Epithelial cell of proximal tubule (primary cell): Measurements from ENCODE around the gene TRIM62. TPM values are rescaled to one million over a fixed set of nuclear protein-coding genes. Genes with fewer than 3 reads are reported as not detected.

Experiments
- DNase-seq: peaks from one replicate; pipeline ENCODE4 v3.0.0-alpha.2; 2011; ENCODE audit warnings: low read depth
- H3K4me3 ChIP-seq: 2 replicates; pipeline ENCODE4 v1.5.1; 2011; ENCODE audit warnings: low read depth, mild to moderate bottlenecking, low read length
- total RNA-seq: library from RNA; depleted of rRNA; stranded (reverse); fragments of >200 nt; gene quantifications from 2 replicates; pipeline ENCODE4 v1.2.3, GENCODE V29; 2015
- TF ChIP-seq, protein P1 (sequence below): conservative IDR thresholded peaks from 2 replicates; pipeline ENCODE4 v1.5.1; 2012; ENCODE audit warnings: low read depth, mild to moderate bottlenecking, low read length

Gene TRIM62
- total RNA-seq, 1 donor from 2014 or later: 1.4 TPM

DNA sequence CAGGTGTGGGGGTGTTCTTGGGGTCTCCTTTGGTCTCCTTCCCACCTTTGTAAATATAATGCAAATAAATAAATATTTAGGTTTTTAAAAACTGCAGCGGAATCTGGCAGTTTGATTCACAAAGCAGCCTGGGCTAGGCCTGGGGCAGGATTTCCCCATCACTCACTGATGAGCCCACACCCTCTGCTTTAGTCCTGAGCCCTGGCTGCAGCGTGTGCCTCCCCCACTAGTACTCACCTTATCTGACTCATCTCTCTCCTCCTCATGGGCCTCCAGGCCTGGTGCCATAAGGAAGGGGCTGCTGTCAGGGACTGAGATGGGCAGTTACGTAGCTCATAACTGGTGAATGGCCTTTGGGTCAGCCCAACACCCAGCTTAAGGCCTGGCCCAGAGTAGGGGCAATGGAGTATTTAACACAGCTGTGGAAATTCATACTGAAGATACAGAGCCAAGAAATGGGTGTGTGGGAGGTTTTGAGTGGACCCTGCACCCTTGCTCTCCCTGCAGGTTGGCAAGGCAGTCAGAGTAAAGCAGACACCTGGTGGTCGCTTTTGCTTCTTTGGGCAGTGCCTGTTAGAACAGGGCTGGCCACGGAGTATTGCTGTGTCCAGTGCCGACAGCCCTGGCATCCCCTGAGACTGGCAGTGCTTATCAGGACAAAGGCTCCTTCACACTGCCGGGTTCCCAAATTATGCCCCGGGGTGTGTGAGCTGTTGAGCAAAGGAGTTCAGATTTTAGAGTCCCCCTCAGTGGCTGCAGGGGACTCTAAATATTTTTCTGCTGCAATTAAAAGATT lies 61.2 kb downstream of the TRIM62 start:
- TF ChIP-seq, protein P1, sequence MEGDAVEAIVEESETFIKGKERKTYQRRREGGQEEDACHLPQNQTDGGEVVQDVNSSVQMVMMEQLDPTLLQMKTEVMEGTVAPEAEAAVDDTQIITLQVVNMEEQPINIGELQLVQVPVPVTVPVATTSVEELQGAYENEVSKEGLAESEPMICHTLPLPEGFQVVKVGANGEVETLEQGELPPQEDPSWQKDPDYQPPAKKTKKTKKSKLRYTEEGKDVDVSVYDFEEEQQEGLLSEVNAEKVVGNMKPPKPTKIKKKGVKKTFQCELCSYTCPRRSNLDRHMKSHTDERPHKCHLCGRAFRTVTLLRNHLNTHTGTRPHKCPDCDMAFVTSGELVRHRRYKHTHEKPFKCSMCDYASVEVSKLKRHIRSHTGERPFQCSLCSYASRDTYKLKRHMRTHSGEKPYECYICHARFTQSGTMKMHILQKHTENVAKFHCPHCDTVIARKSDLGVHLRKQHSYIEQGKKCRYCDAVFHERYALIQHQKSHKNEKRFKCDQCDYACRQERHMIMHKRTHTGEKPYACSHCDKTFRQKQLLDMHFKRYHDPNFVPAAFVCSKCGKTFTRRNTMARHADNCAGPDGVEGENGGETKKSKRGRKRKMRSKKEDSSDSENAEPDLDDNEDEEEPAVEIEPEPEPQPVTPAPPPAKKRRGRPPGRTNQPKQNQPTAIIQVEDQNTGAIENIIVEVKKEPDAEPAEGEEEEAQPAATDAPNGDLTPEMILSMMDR: no peak
- no peak overlapping the region for H3K4me3 ChIP-seq
- DNase-seq: no peak

DNA sequence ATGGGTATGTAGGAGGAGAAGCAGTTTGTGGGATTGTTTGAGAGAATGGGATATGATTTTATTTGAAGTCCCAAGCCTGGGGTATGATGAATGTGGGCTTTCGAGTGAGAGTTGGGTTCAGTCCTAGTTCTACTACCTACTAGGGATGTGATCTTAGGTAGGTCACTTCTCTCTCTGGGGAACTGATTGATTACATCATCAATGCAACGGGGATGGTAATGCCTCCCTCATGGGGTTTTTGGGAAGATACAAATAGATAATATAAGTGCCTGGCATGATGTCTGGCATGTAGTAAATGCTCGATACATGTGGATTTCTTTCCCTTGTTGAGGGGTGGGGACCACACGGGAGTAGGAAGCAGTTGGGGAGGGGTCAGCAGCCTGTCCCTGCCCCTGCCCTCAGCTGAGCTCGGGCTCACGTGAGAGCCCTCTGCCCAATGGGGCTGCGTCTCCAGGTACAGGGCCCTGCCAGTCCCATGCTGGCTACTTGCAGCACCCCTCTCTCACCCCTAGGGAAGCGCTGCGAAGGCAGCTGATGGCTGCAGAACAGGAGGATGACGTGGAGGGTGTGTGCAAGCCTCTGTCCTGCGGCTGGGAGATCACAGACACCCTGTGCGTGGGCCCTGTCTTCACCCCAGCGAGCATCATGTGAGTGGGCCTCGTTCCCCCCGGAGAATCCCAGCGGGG lies 62.2 kb downstream of the TRIM62 start:
- no peak for DNase-seq
- TF ChIP-seq, protein P1: no peak
- no peak overlapping the region for H3K4me3 ChIP-seq

DNA sequence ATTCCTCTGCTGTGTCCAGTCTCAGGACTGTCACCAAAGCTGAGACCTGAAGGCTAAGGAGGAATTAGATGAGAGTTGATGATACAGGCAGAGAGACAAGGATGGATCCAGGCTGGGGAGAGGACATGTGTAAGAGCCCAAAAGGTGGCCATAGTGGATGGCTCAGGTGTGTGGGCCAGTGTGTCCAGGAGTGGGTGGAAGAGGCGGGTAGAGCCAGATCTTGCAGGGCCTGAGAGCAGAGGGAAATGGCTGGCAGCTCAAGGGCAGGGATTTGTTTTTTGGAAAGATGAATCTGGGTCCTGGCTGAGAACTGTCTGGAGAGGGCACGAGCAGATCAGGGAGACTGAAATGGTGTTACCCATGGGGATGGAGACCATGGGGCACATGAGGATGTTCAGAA lies 62.8 kb downstream of the TRIM62 start:
- DNase-seq: no peak
- H3K4me3 ChIP-seq: no peak overlapping the region
- TF ChIP-seq, protein P1: no peak

DNA sequence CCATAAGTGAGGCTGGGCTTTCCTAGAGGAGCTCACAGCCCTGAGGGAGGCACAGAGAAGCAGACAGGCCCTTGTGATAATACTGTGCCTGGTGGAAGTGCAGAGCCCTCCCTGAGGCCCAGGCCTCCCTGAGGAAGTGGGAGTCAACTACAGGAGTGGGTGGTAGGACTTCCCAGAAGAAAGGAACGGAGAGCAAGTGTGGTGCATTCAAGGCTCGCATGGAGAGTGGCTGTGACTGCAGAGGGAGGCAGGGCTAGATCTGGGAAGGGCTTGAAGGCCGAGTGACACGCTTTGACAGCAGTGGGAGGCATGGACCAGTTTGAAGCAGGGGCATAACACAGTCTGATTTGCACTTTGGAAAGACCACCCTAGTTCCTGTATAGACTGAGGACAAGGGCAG lies 63.6 kb downstream of the TRIM62 start:
- DNase-seq: no peak
- TF ChIP-seq, protein P1: no peak
- H3K4me3 ChIP-seq: no peak overlapping the region

DNA sequence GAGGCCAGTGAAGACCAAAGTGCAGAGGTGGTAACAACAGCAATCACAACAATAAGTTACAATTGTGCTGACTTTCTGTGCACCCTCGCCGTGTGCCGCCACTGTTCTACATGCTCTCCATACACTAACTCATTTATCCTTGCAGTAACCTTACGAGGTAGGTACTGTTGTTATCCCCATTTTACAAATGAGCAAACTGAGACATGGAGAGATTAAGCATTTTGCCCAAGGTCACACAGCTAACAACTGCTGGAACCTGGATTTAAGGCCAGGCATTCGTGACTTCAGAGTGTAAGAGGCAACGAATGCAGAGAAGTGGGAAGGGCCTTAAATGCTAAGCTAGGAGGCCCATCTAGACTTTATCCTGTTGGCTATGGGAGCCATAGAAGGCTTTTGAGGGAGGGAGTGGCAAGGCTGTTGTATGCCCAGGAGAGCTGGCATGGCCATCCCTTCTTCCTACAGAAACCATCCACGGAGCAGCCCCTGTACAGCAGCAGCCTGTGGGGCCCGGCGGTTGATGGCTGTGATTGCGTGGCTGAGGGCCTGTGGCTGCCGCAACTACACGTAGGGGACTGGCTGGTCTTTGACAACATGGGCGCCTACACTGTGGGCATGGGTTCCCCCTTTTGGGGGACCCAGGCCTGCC lies 64.3 kb downstream of the TRIM62 start:
- H3K4me3 ChIP-seq: no peak overlapping the region
- TF ChIP-seq, protein P1: no peak
- DNase-seq: no peak

DNA sequence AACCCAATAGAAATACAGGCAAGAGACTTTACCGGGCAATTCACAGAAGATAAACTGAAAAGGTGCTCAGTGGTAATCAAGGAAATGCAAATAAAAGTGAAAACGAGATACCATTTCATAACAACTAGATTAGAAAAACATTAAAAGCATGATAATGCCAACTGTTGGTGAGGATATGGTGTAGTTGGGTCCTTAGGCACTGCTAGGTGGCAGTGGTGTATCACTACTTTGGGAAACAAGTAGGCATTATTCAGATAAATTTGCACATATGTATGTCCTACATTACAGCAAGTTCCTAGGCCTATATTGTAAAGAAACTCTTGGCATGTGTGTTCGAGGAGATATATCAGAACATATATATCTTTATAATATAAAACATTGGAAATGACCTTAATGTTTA lies 69.9 kb downstream of the TRIM62 start:
- no peak overlapping the region for H3K4me3 ChIP-seq
- no peak for DNase-seq
- TF ChIP-seq, protein P1: peak; percentile 57
